OCI-LY7 (cell line): ENCODE measurements around the gene DPYSL5. TPM values are rescaled to one million over a fixed set of nuclear protein-coding genes. Genes with fewer than 3 reads are reported as not detected.

Experiments used
- BruUV-seq: library from RNA; stranded (reverse); fragments of 400-500 nt; replicated peaks from 2 replicates; lab custom pipeline; 2021; lab: Mats Ljungman, UMichigan
- CTCF ChIA-PET: fragments of 300-600 bp; sonication (Branson Sonifier 250); formaldehyde crosslinking; loops from one replicate; lab custom pipeline; 2022; ENCODE audit warnings: antibody characterized with exemption; ENCODE audit not compliant: unreplicated experiment; lab: Charles Lee
- POLR2A ChIA-PET: fragments of 300-600 bp; sonication (Branson Sonifier 250); formaldehyde crosslinking; loops from one replicate; lab custom pipeline; 2022; ENCODE audit warnings: antibody characterized with exemption; lab: Charles Lee
- DNase-seq: peaks from one replicate; pipeline ENCODE4 v3.0.0-alpha.2; 2015; ENCODE audit warnings: low spot score
- H2AFZ ChIP-seq: fragments of 200-600 bp; sonication (generic), shearing (Covaris generic); 2 replicates; pipeline ENCODE4 v1.6.1; 2014; ENCODE audit warnings: mild to moderate bottlenecking, antibody characterized with exemption, low read length, moderate library complexity
- H3K27ac ChIP-seq: fragments of 200-600 bp; sonication (generic); 2 replicates; pipeline ENCODE4 v1.5.1; 2014; ENCODE audit warnings: mixed run types, low read depth, mild to moderate bottlenecking, moderate library complexity, low read length, inconsistent platforms; ENCODE audit not compliant: poor library complexity, severe bottlenecking
- H3K36me3 ChIP-seq: fragments of 200-600 bp; sonication (generic); 2 replicates; pipeline ENCODE4 v1.6.1; 2014; ENCODE audit warnings: mild to moderate bottlenecking, antibody characterized with exemption, low read length, moderate library complexity, mixed read lengths; ENCODE audit not compliant: insufficient read depth
- H3K4me1 ChIP-seq: fragments of 200-600 bp; sonication (generic); 2 replicates; pipeline ENCODE4 v1.5.1; 2014; ENCODE audit warnings: mild to moderate bottlenecking, low read length; ENCODE audit not compliant: insufficient read depth, poor library complexity, severe bottlenecking
- H3K4me2 ChIP-seq: fragments of 200-600 bp; sonication (generic); 2 replicates; pipeline ENCODE4 v1.6.1; 2014; ENCODE audit warnings: mild to moderate bottlenecking, low read length
- H3K4me3 ChIP-seq: fragments of 200-600 bp; sonication (generic); 2 replicates; pipeline ENCODE4 v1.5.1; 2014; ENCODE audit warnings: mild to moderate bottlenecking, low read depth, low read length; ENCODE audit not compliant: poor library complexity, severe bottlenecking
- H3K79me2 ChIP-seq: fragments of 200-600 bp; sonication (generic); 2 replicates; pipeline ENCODE4 v1.6.1; 2016; ENCODE audit warnings: low read depth, mild to moderate bottlenecking, low read length, moderate library complexity, mixed read lengths; ENCODE audit not compliant: insufficient read depth
- H3K9me2 ChIP-seq: fragments of 200-600 bp; sonication (generic); 2 replicates; pipeline ENCODE4 v1.6.1; 2016; ENCODE audit warnings: mild to moderate bottlenecking, low read length, mixed read lengths; ENCODE audit not compliant: insufficient read depth
- H3K9me3 ChIP-seq: fragments of 200-600 bp; sonication (generic); 2 replicates; pipeline ENCODE4 v1.6.1; 2014; ENCODE audit warnings: mild to moderate bottlenecking, mixed run types, low read length, mixed read lengths
- H4K20me1 ChIP-seq: fragments of 200-600 bp; sonication (generic); 2 replicates; pipeline ENCODE4 v1.6.1; 2014; ENCODE audit warnings: mild to moderate bottlenecking, antibody characterized with exemption, low read length, moderate library complexity, mixed read lengths; ENCODE audit not compliant: insufficient read depth
- EZH2phosphoT487 ChIP-seq: fragments of 200-600 bp; sonication (generic); IDR thresholded peaks from 2 replicates; pipeline ENCODE4 v1.6.1; 2018; ENCODE audit warnings: low read depth, borderline replicate concordance, mild to moderate bottlenecking, mixed run types, antibody characterized with exemption, low read length, moderate library complexity, mixed read lengths
- intact Hi-C: fragments of 100-400 bp; cut with micrococcal nuclease; formaldehyde crosslinking; loops from one replicate; pipeline ENCODE4 v1.10.0; 2022; ENCODE audit not compliant: unreplicated experiment
- total RNA-seq, 2 experiments: library from RNA; depleted of rRNA in 1 of 2; stranded (reverse); fragments of >200 nt in 1 of 2; shearing (Covaris generic) in 1 of 2; gene quantifications; 2 replicates each; pipeline ENCODE4 v1.2.3, GENCODE V29; 2014 to 2022
- TF ChIP-seq, protein P1 (sequence below): fragments of 200-600 bp; sonication (generic); conservative IDR thresholded peaks from 2 replicates; pipeline ENCODE4 v1.5.1; 2014; ENCODE audit warnings: mild to moderate bottlenecking, antibody characterized with exemption, low read length, moderate library complexity, mixed read lengths

DPYSL5 gene
- total RNA-seq, 2 experiments from 2014 or later, result not detected

DNA sequence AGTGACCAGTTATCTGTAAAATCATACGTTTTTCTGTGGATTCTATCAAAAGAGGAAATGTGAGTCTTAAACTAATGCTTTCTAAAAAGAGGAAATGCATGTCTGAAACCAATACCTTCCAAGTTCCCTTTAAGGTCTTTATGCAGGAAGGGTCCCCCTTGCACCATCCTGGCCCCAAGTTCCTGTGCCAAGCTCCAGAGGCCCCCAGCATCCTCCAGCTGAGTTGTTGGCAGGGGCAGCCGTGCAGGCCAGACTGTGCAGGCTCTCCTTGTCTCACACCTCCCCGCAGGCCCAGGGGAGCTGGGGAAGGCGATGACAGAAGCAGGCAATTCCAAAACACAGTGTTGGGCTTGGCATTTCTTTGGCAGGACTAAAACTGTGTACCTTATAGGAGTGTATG, 39.2 kb downstream of the DPYSL5 start:
- TF ChIP-seq, protein P1, sequence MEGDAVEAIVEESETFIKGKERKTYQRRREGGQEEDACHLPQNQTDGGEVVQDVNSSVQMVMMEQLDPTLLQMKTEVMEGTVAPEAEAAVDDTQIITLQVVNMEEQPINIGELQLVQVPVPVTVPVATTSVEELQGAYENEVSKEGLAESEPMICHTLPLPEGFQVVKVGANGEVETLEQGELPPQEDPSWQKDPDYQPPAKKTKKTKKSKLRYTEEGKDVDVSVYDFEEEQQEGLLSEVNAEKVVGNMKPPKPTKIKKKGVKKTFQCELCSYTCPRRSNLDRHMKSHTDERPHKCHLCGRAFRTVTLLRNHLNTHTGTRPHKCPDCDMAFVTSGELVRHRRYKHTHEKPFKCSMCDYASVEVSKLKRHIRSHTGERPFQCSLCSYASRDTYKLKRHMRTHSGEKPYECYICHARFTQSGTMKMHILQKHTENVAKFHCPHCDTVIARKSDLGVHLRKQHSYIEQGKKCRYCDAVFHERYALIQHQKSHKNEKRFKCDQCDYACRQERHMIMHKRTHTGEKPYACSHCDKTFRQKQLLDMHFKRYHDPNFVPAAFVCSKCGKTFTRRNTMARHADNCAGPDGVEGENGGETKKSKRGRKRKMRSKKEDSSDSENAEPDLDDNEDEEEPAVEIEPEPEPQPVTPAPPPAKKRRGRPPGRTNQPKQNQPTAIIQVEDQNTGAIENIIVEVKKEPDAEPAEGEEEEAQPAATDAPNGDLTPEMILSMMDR, result no peak
- no peak for TF ChIP-seq EZH2phosphoT487
- Histone ChIP-seq H3K4me2 (0 out of 2 replicates have a peak overlapping the region, but pooled peaks have one; percentile 15), H3K9me2 (no peaks in the 10 kb centered on the region), H3K9me3 (no peaks in the 10 kb centered on the region), H3K36me3 (no peaks in the 10 kb centered on the region), H3K4me1 (peaks cover 9% of the 10 kb centered on the region), H3K4me3 (no peak overlapping the region), H3K79me2 (no peaks in the 10 kb centered on the region), H3K27ac (no peak overlapping the region), H2AFZ (no peak overlapping the region), H4K20me1 (no peaks in the 10 kb centered on the region)
- DNase-seq, result peak; percentile 43
- ChIA-PET CTCF (no interaction called here), POLR2A (no interaction called here)
- intact Hi-C loops, result no loop called here
- no TSS peak for BruUV-seq

DNA sequence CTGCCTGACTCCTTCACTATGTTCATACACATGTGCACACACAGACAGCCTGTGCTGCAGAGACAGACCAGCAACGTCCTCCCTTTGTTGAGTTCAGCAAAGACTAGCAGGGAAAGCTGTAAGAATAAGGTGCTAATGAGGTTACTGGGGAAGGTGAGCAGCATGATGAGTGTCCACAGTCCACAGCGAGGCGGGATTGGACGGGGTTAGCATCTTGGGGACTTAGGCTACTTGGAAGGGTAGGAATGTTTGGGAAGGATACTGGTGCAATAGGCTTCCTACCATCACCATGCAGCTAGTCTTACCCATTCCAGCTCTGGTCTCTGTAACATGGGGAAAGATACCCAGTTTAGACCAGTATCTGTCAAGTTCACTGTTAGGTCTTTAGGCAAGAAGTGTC, 41.9 kb downstream of the DPYSL5 start:
- BruUV-seq, result no TSS peak
- TF ChIP-seq EZH2phosphoT487, result no peak
- TF ChIP-seq, protein P1, result no peak
- H3K4me1 ChIP-seq, result peaks cover 9% of the 10 kb centered on the region
- no peaks in the 10 kb centered on the region for H3K79me2 ChIP-seq
- no peak for DNase-seq
- POLR2A ChIA-PET, result no interaction called here
- no peak overlapping the region for H3K4me2 ChIP-seq
- H3K36me3 ChIP-seq, result no peaks in the 10 kb centered on the region
- H4K20me1 ChIP-seq, result no peaks in the 10 kb centered on the region
- no peak overlapping the region for H3K27ac ChIP-seq
- H2AFZ ChIP-seq, result no peak overlapping the region
- H3K4me3 ChIP-seq, result no peak overlapping the region
- no peaks in the 10 kb centered on the region for H3K9me2 ChIP-seq
- CTCF ChIA-PET, result no interaction called here
- no peaks in the 10 kb centered on the region for H3K9me3 ChIP-seq
- intact Hi-C loops, result no loop called here

DNA sequence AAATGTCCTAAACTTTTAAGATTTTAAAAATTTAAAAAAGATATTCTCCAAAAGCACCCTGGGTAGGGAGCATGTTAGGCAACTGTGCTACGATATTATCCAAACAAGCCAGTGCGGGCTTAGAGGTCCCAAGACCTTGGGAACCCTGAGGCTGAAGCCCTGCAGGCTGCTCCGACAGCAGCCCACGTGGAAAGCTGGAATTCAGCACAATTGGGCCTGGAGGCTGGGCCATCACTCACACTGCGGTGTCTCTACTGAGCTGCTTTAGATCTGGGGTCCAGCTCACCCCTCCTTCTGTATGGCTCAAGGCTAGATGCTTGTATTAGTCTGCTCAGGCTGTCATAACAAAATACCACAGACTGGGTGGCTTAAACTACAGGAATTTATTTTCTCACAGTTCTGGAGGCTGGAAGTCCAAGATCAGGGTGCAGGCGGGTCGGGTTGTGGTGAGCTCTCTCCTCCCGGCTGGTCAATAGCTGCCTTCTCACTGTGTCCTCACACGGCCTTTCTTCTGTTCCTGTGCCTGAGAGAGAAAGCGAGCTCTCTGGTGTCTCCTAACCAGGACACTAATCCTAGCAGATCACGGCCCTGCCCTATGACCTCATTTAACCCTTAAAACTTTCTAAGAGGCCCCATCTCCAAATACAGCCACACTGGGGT, 42.5 kb downstream of the DPYSL5 start:
- no peak for DNase-seq
- POLR2A ChIA-PET, result no interaction called here
- Histone ChIP-seq H3K27ac (no peak overlapping the region), H3K4me2 (no peak overlapping the region), H3K4me1 (peaks cover 9% of the 10 kb centered on the region), H4K20me1 (no peaks in the 10 kb centered on the region), H2AFZ (no peak overlapping the region), H3K36me3 (no peaks in the 10 kb centered on the region), H3K9me3 (no peaks in the 10 kb centered on the region), H3K4me3 (no peak overlapping the region), H3K9me2 (no peaks in the 10 kb centered on the region), H3K79me2 (no peaks in the 10 kb centered on the region)
- CTCF ChIA-PET, result no interaction called here
- no peak for TF ChIP-seq EZH2phosphoT487
- TF ChIP-seq, protein P1, result no peak
- BruUV-seq, result no TSS peak
- intact Hi-C loops, result no loop called here
